Measurements from ENCODE around the gene TGFBR1.

The TGFBR1 gene

DNA sequence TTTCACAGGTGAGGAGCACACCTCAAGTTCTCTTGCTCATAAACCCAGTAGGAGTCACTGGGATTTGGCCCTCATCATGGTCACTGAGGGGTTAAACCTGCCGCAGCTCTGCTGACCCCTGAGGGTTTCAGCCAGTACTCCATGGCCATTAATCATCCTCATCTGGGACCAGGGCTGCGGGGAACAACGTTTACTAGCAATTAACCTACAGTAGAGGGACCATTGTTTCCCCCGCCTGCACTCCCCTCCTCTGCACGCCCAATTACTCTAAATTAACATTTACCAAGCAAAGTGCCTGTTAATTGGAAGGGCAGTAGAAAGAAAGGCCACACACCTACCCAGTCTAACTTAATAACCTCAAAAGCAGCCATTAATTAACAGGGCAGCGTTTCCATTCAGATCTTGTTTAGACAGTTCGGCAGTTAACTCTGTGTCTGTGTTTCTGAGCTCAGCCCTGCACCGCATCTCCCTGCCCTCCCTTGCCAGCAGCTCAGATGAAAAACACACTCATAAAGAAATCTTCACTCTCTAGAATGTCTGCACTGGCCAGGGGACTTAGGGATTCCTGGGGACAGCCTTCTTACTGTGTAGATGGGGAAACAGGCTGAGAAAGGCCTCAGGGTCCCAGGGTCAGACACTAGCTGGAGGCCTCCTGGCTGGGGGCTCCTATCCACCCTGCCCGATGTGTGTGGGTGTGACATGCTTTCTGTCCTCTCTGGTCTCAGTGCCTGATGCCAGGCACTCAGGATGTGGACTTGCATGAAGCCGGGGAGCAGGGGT lies 65.3 kb downstream of the TGFBR1 start:
- DNase-seq = peak; percentile 78
- Histone ChIP-seq H3K9me3 (ENCODE audit: severe bottlenecking) (no peaks in the 10 kb centered on the region), H3K27ac (peak overlapping the region; percentile 64), H3K36me3 (no peaks in the 10 kb centered on the region), H3K4me3 (ENCODE audit: low read depth, low read length) (no peak overlapping the region), H3K27me3 (ENCODE audit: insufficient read depth, low read depth, severe bottlenecking) (no peaks in the 10 kb centered on the region)
- TF ChIP-seq, protein P1, sequence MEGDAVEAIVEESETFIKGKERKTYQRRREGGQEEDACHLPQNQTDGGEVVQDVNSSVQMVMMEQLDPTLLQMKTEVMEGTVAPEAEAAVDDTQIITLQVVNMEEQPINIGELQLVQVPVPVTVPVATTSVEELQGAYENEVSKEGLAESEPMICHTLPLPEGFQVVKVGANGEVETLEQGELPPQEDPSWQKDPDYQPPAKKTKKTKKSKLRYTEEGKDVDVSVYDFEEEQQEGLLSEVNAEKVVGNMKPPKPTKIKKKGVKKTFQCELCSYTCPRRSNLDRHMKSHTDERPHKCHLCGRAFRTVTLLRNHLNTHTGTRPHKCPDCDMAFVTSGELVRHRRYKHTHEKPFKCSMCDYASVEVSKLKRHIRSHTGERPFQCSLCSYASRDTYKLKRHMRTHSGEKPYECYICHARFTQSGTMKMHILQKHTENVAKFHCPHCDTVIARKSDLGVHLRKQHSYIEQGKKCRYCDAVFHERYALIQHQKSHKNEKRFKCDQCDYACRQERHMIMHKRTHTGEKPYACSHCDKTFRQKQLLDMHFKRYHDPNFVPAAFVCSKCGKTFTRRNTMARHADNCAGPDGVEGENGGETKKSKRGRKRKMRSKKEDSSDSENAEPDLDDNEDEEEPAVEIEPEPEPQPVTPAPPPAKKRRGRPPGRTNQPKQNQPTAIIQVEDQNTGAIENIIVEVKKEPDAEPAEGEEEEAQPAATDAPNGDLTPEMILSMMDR (IDR thresholded peaks at IDR 0.05; ENCODE audit: low read depth, low read length) = peak; percentile 48

DNA sequence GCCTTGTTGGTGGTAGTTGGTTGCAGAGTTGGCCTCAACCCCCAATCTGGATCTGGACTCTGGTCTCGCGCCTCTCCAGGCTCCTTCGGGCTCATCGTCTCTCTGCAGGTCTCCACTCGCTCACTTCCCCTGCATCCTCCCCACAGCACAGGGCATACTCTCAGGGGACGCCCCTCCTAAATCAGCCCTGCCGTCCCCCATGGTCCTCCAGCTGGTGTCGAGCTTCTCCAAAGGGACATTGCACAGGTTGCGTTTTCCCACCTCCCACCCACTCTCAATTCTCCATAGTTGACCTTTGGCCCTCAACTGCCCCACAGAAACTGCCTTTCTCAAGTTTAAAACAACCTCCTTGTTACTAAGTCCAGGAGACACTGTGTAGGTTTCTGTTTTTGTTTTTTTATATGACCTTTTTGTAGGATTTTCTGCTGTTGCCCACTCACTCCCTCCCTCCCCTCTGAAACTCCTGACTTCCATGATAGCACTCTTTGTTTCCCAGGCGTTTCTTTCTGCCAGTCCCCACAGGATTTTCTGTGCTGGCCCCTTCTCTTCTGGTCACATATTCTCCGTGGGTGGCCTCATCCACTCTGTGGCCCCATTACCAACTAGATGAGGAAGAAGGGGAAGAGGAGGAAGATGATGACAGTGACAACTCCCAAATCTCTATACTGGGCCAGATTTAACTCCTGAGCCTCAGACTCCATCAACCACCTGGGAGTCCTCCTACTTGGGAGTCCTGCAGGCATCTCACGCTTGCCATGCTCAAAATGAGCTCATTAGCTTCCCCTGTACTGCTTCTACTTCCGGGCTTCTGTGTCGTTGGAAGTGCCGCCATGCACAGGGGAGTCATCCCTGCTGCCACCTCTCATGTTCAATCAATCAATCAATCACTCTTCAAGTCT lies 66.6 kb downstream of the TGFBR1 start:
- Histone ChIP-seq H3K9me3 (ENCODE audit: severe bottlenecking) (no peaks in the 10 kb centered on the region), H3K27ac (peak overlapping the region; percentile 76), H3K27me3 (ENCODE audit: insufficient read depth, low read depth, severe bottlenecking) (no peaks in the 10 kb centered on the region), H3K4me3 (ENCODE audit: low read depth, low read length) (no peak overlapping the region), H3K36me3 (no peaks in the 10 kb centered on the region)
- TF ChIP-seq, protein P1 (IDR thresholded peaks at IDR 0.05; ENCODE audit: low read depth, low read length) = no peak
- no peak for DNase-seq

GRCh38 chr9:99172124-99173091 lies 67.5 kb downstream of the TGFBR1 start:
- Histone ChIP-seq H3K4me3 (ENCODE audit: low read depth, low read length) (no peak overlapping the region), H3K36me3 (no peaks in the 10 kb centered on the region), H3K27me3 (ENCODE audit: insufficient read depth, low read depth, severe bottlenecking) (no peaks in the 10 kb centered on the region), H3K9me3 (ENCODE audit: severe bottlenecking) (no peaks in the 10 kb centered on the region), H3K27ac (peak overlapping the region; percentile 76)
- TF ChIP-seq, protein P1 (IDR thresholded peaks at IDR 0.05; ENCODE audit: low read depth, low read length) = no peak
- DNase-seq = peak; percentile 95

DNA sequence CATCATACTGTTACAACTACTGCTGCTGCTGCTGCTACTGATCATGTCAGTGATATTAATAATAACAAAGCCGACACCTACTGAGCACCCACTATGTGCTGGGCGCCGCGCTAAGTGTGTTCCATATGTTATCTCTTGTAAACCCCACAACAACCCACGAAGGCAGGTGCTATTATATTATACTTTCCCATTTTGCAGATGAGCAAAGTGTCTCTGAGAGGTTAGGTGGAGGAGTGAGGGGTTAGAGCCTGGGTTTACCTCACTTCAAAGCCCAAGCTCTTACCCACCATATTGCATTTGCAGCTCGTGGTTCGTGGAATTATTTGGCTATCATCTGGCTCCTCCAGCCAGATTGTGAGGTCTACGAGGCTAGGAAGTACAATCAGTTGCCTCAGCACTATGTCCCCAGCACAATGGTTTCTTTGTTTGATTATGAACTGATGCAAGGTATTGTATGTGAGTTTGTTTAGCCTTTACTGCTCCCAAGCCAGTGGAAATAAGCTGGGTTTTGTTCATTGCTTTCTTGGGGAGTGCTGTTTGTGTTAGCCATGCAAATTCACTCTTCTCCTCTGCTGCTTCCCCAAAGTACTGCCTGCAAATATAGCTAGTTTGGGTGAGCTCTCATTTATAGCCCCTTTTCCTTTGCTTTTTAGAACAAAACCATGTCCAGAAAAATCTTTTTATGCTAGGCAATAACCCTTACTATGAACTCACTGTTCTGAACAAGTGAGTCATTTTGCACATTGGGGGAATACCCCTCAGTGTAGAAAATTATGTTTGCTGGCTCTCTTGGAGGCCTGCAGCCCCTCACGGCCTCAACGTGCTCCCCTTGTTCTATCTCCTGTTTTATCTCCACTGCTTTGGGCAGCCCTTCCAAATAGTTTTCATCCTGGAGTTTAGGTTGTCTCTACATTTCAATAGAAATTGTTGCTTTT lies 68.9 kb downstream of the TGFBR1 start:
- Histone ChIP-seq H3K9me3 (ENCODE audit: severe bottlenecking) (no peaks in the 10 kb centered on the region), H3K27ac (peak overlapping the region; percentile 76), H3K27me3 (ENCODE audit: insufficient read depth, low read depth, severe bottlenecking) (no peaks in the 10 kb centered on the region), H3K36me3 (no peaks in the 10 kb centered on the region), H3K4me3 (ENCODE audit: low read depth, low read length) (no peak overlapping the region)
- TF ChIP-seq, protein P1 (IDR thresholded peaks at IDR 0.05; ENCODE audit: low read depth, low read length) = no peak
- no peak for DNase-seq

All from WERI-Rb-1 (cell line).